Measurements from ENCODE around the gene CLEC14A. TPM values are rescaled to one million over a fixed set of nuclear protein-coding genes. Genes with fewer than 3 reads are reported as not detected.

CLEC14A gene
- total RNA-seq, 2 donors from 2014 or later, result not detected

GRCh38 chr14:38205949-38206665 is 49.8 kb downstream of the CLEC14A start:
- no peak overlapping the region for H3K4me3 Mint-ChIP-seq
- no peaks in the 10 kb centered on the region for H3K36me3 Mint-ChIP-seq
- H3K27ac Mint-ChIP-seq, result no peak overlapping the region
- H3K4me1 Mint-ChIP-seq (ENCODE audit: low read depth in 2 of 2), result peaks cover 4 to 16% of the 10 kb centered on the region in 2 donors
- DNase-seq (ENCODE audit: low spot score) (no peak), ATAC-seq (no peak)
- H3K27me3 Mint-ChIP-seq, result peaks cover 43 to 79% of the 10 kb centered on the region in 2 donors
- H3K9me3 Mint-ChIP-seq, result no peaks in the 10 kb centered on the region

GRCh38 chr14:38205119-38205813 is 50.6 kb downstream of the CLEC14A start:
- Mint-ChIP-seq H3K36me3 (no peaks in the 10 kb centered on the region), H3K4me1 (ENCODE audit: low read depth in 2 of 2) (peaks cover 4 to 12% of the 10 kb centered on the region in 2 donors), H3K4me3 (no peak overlapping the region), H3K27me3 (peaks cover 37 to 71% of the 10 kb centered on the region in 2 donors), H3K27ac (no peak overlapping the region), H3K9me3 (no peaks in the 10 kb centered on the region)
- ATAC-seq, result no peak
- DNase-seq (ENCODE audit: low spot score), result no peak

DNA sequence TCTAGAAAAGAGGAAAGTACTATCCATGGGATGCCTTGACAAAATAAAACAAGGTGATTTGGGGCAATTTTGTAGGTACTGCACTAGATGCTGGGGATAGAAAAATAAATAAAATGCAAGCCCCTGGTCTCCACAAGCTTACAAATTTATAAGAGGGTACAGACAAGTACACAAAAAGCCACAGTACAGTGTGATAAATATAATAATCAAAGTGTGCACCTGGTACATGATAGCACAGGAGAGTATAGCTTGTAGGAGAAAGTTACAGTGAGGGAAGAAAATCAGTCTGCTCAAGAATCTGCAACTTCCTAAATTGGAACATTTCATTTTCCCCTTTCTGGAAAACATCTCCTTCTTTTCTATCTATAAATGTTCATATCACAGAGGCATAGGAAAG is 51.2 kb downstream of the CLEC14A start:
- Mint-ChIP-seq H3K36me3 (no peaks in the 10 kb centered on the region), H3K4me1 (ENCODE audit: low read depth in 2 of 2) (peaks cover 3 to 12% of the 10 kb centered on the region in 2 donors), H3K27ac (no peak overlapping the region), H3K27me3 (peaks cover 31 to 66% of the 10 kb centered on the region in 2 donors), H3K4me3 (no peak overlapping the region), H3K9me3 (no peaks in the 10 kb centered on the region)
- DNase-seq (ENCODE audit: low spot score), result no peak
- ATAC-seq, result no peak

Other genes with a start within 250 kb of the CLEC14A start
- not detected for gene SSTR1, start 48.2 kb downstream of the CLEC14A start, total RNA-seq